Endothelial cell of umbilical vein (primary cell): ENCODE measurements around the gene FZR1. TPM values are rescaled to one million over a fixed set of nuclear protein-coding genes. Genes with fewer than 3 reads are reported as not detected.

Experiments
- BruUV-seq: library from RNA; stranded (reverse); fragments of 400-500 nt; replicated peaks from 2 replicates; lab custom pipeline; 2021; lab: Mats Ljungman, UMichigan
- CTCF ChIA-PET: fragments of 300-600, 350-600 bp; sonication (Branson Sonifier 250); formaldehyde crosslinking; loops from one replicate; lab custom pipeline; 2021; ENCODE audit warnings: antibody characterized with exemption, inconsistent platforms; lab: Charles Lee
- POLR2A ChIA-PET: fragments of 300-600, 350-600 bp; sonication (Branson Sonifier 250); formaldehyde crosslinking; loops from one replicate; lab custom pipeline; 2021; ENCODE audit warnings: antibody characterized with exemption, inconsistent platforms; lab: Charles Lee
- DNase-seq: peaks from one replicate; pipeline ENCODE4 v3.0.0-alpha.2; 2011; ENCODE audit warnings: low read depth, low spot score
- FAIRE-seq: peaks from 2 replicates; lab custom pipeline; 2011; peaks lifted over from hg19 to GRCh38; lab: Jason Lieb, UNC
- H2AFZ ChIP-seq: 2 replicates; pipeline ENCODE4 v1.6.0; 2012; ENCODE audit warnings: low read depth, low read length, control low read depth, inconsistent platforms
- H3K27ac ChIP-seq: 2 replicates; pipeline ENCODE4 v1.5.1; 2011; ENCODE audit warnings: low read depth, mild to moderate bottlenecking, control low read depth, low read length, moderate library complexity; ENCODE audit not compliant: insufficient read depth
- H3K27me3 ChIP-seq, 2 experiments: 2 replicates each; pipeline versions ENCODE4 v1.6.0 to v1.6.1; 2011; ENCODE audit warnings: low read length in 2 of 2, mixed read lengths in 1 of 2; ENCODE audit not compliant: control insufficient read depth in 2 of 2, insufficient read depth in 2 of 2
- H3K36me3 ChIP-seq, 2 experiments: 2 replicates in 1 of 2; 3 replicates in 1 of 2; pipeline ENCODE4 v1.5.1; 2011; ENCODE audit warnings: low read length in 2 of 2, mild to moderate bottlenecking in 1 of 2, moderate library complexity in 1 of 2; ENCODE audit not compliant: control insufficient read depth in 2 of 2, insufficient read depth in 2 of 2; ENCODE audit errors: extremely low read depth in 1 of 2
- H3K4me1 ChIP-seq: 3 replicates; pipeline ENCODE4 v1.5.1; 2011; ENCODE audit warnings: mild to moderate bottlenecking, low read length; ENCODE audit not compliant: control insufficient read depth, insufficient read depth; ENCODE audit errors: extremely low read depth
- H3K4me2 ChIP-seq: 2 replicates; pipeline ENCODE4 v1.6.1; 2011; ENCODE audit warnings: low read length, control low read depth, mixed read lengths; ENCODE audit not compliant: insufficient read depth
- H3K4me3 ChIP-seq, 3 experiments: fragments of 200-600 bp in 1 of 3; sonication (generic), shearing (Covaris generic) in 1 of 3; replicated peaks in 1 of 3; 2 replicates each; pipeline ENCODE4 v1.5.1; 2011 to 2016; ENCODE audit warnings: control low read depth in 3 of 3, low read length in 3 of 3, mild to moderate bottlenecking in 2 of 3, inconsistent platforms in 1 of 3, low read depth in 1 of 3, moderate library complexity in 1 of 3; ENCODE audit not compliant: insufficient read depth in 1 of 3
- H3K79me2 ChIP-seq: 2 replicates; pipeline ENCODE4 v1.6.0; 2012; ENCODE audit warnings: low read length, inconsistent platforms; ENCODE audit not compliant: control insufficient read depth, insufficient read depth
- H3K9ac ChIP-seq: replicated peaks from 2 replicates; pipeline ENCODE3; 2011; ENCODE audit warnings: low read length, control low read depth; ENCODE audit not compliant: insufficient read depth; ENCODE audit errors: extremely low read depth
- H3K9me1 ChIP-seq: replicated peaks from 3 replicates; pipeline ENCODE4 v1.6.0; 2011; ENCODE audit warnings: mild to moderate bottlenecking, low read length; ENCODE audit not compliant: control insufficient read depth, insufficient read depth; ENCODE audit errors: extremely low read depth
- H3K9me3 ChIP-seq: replicated peaks from 2 replicates; pipeline ENCODE4 v1.5.1; 2012; ENCODE audit warnings: low read length, inconsistent platforms; ENCODE audit not compliant: control insufficient read depth, insufficient read depth
- H4K20me1 ChIP-seq: replicated peaks from 2 replicates; pipeline ENCODE3; 2011; ENCODE audit warnings: mild to moderate bottlenecking, low read length; ENCODE audit not compliant: control insufficient read depth, insufficient read depth; ENCODE audit errors: extremely low read depth
- CTCF ChIP-seq, 2 donors: IDR thresholded peaks; 1 replicate in 1 of 2; 2 replicates in 1 of 2; pipeline ENCODE4 v1.5.1; 2011; ENCODE audit warnings: low read length in 2 of 2, mild to moderate bottlenecking in 2 of 2, moderate library complexity in 2 of 2, control low read depth in 1 of 2, inconsistent platforms in 1 of 2, low read depth in 1 of 2; ENCODE audit not compliant: insufficient read depth in 1 of 2; ENCODE audit errors: extremely low read depth in 1 of 2
- EZH2 ChIP-seq: IDR thresholded peaks from 2 replicates; pipeline ENCODE4 v1.6.1; 2012; ENCODE audit warnings: borderline replicate concordance, low read depth, mild to moderate bottlenecking, moderate library complexity, low read length, inconsistent platforms; ENCODE audit not compliant: severe bottlenecking
- FOS ChIP-seq: IDR thresholded peaks from 2 replicates; pipeline ENCODE4 v1.6.1; 2011; ENCODE audit warnings: mild to moderate bottlenecking, low read length, moderate library complexity, borderline replicate concordance; ENCODE audit not compliant: insufficient read depth
- GATA2 ChIP-seq: IDR thresholded peaks from 2 replicates; pipeline ENCODE4 v1.7.0; 2011; ENCODE audit warnings: low read depth, mild to moderate bottlenecking, moderate library complexity, mixed read lengths, low read length; ENCODE audit not compliant: insufficient read length, insufficient read depth
- JUN ChIP-seq: IDR thresholded peaks from 2 replicates; pipeline ENCODE4 v1.6.1; 2011; ENCODE audit warnings: borderline replicate concordance, low read depth; ENCODE audit not compliant: insufficient read length, insufficient read depth
- MAX ChIP-seq: IDR thresholded peaks from 2 replicates; pipeline ENCODE4 v1.6.1; 2011; ENCODE audit not compliant: insufficient read depth, insufficient read length
- MYC ChIP-seq: IDR thresholded peaks from one replicate; pipeline ENCODE4 v1.6.1; 2011; ENCODE audit warnings: mild to moderate bottlenecking, low read depth, low read length
- POLR2A ChIP-seq: IDR thresholded peaks from 2 replicates; pipeline ENCODE4 v1.6.1; 2012; ENCODE audit warnings: low read depth, mild to moderate bottlenecking, control low read depth, low read length
- POLR2AphosphoS5 ChIP-seq: IDR thresholded peaks from 2 replicates; pipeline ENCODE4 v1.6.1; 2012; ENCODE audit warnings: low read depth, mild to moderate bottlenecking, control low read depth, low read length, moderate library complexity; ENCODE audit not compliant: insufficient read depth
- dilution Hi-C: fragments of 300-500 bp; cut with MboI; formaldehyde crosslinking; loops from one replicate; pipeline ENCODE4 v1.15.0; 2019; ENCODE audit warnings: low sequenced_read_pairs; ENCODE audit not compliant: extremely low pct_ligation_motif_present
- intact Hi-C: fragments of 100-400 bp; cut with micrococcal nuclease; formaldehyde crosslinking; loops from one replicate; pipeline ENCODE4 v1.10.0; 2022
- polyA plus RNA-seq, 4 experiments: library from polyadenylated mRNA; depleted of rRNA in 3 of 4; stranded (reverse) in 3 of 4; unstranded in 1 of 4; fragments of >200 nt; gene quantifications; 2 replicates each; pipeline versions ENCODE4 v1.2.1 to v1.2.3, GENCODE V29; 2011 to 2012; ENCODE audit warnings: missing spikeins in 1 of 4
- total RNA-seq: library from RNA; stranded (reverse); gene quantifications from 2 replicates; pipeline ENCODE4 v1.2.3, GENCODE V29; 2021

Gene FZR1
- total and polyA plus RNA-seq, 2 donors (not counting 3 experiments of a cell fraction or from before 2014, with no cell fraction given), result 35.9 to 60.4 TPM

GRCh38 chr19:3509566-3509989 lies 3.5 kb downstream of the FZR1 start:
- no TSS peak for BruUV-seq
- Histone ChIP-seq H3K36me3 (peaks cover 0 to 10% of the 10 kb centered on the region in 2 experiments), H3K27ac (peak overlapping the region; percentile 51), H3K9ac (no peak overlapping the region), H3K9me1 (no peaks in the 10 kb centered on the region), H3K4me2 (no peak overlapping the region), H3K9me3 (no peaks in the 10 kb centered on the region), H3K4me3 (no peak overlapping the region), H3K79me2 (peaks cover 84% of the 10 kb centered on the region), H4K20me1 (no peaks in the 10 kb centered on the region), H2AFZ (no peak overlapping the region), H3K4me1 (peaks cover 10% of the 10 kb centered on the region), H3K27me3 (no peaks in the 10 kb centered on the region)
- POLR2A ChIA-PET, result no interaction called here
- intact Hi-C loops (no loop called here), dilution Hi-C loops (no loop called here)
- TF ChIP-seq POLR2AphosphoS5 (no peak), FOS (no peak), CTCF (IDR thresholded peaks at IDR 0.05; ENCODE audit: extremely low read depth in 1 of 2, insufficient read depth in 1 of 2, low read depth in 1 of 2, low read length in 2 of 2) (no peak), EZH2 (no peak), POLR2A (no peak), JUN (no peak)
- CTCF ChIA-PET, result no interaction called here
- FAIRE-seq (peak; percentile 85), DNase-seq (no peak)

- POLR2A ChIA-PET, result no interaction called here
- Histone ChIP-seq H3K9me3 (no peaks in the 10 kb centered on the region), H3K27me3 (no peaks in the 10 kb centered on the region), H3K9me1 (no peaks in the 10 kb centered on the region), H3K9ac (no peak overlapping the region), H3K4me2 (no peak overlapping the region), H3K79me2 (peaks cover 93% of the 10 kb centered on the region), H3K4me1 (peaks cover 5% of the 10 kb centered on the region), H2AFZ (no peak overlapping the region), H3K4me3 (no peak overlapping the region), H3K36me3 (peaks cover 0 to 13% of the 10 kb centered on the region in 2 experiments), H4K20me1 (no peaks in the 10 kb centered on the region), H3K27ac (no peak overlapping the region)
- intact Hi-C loops, result no loop called here
- CTCF ChIA-PET, result no interaction called here
- FAIRE-seq (no peak), DNase-seq (no peak)
- no TSS peak for BruUV-seq
- TF ChIP-seq CTCF (IDR thresholded peaks at IDR 0.05; ENCODE audit: extremely low read depth in 1 of 2, insufficient read depth in 1 of 2, low read depth in 1 of 2, low read length in 2 of 2) (no peak), POLR2A (no peak), EZH2 (no peak), POLR2AphosphoS5 (no peak), MAX (no peak), MYC (no peak), GATA2 (no peak), JUN (no peak)
- dilution Hi-C loops, result no loop called here
These were observed 4.6 kb downstream of the FZR1 start for GRCh38 chr19:3510727-3511126.
